ENCODE results near the gene KLHL22.
"Not testable (repeated sequence)": the region's sequence is repeated elsewhere in the genome, so short reads cannot be mapped to it uniquely, and the experiment has no call there.

Gene KLHL22

DNA sequence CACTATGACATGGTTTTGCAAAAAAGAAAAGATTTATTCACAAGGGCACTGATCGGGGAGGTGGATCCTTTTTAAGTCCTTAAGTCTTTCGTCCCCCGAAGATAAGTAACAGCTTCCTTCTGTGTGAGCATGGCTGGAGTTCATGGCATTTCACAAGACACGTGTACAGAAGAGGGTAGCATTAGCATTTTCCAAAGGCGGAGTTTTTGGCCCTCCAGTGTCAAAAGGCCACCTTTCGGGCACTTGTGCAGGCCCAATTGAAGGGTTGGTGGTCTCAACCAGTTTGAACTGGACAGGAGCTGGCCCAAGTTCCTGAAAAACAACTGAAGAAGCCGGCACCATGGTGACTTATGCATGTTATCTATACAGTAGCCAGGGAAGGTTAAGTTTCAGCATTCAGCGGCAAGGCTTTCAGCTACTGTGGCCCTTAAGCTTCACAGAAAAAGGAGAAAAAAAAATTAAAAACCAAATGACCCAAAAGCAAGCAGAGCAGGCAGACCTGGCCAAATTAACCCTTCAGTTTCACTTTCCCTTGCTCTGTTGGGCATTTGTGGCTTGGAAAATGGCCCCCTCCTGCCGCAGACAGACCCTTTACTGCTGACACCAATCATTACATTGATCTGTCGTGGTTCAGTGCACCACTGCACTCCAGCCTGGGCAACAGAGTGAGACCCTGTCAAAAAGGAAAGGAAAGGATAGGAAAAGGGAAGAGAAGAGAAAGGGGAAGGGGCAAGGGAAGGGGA is 83.0 kb downstream of the KLHL22 start:
- no peaks in the 10 kb centered on the region for H3K27me3 Mint-ChIP-seq
- no peaks in the 10 kb centered on the region for H3K36me3 Mint-ChIP-seq (ENCODE audit: low read depth)
- H3K4me3 Mint-ChIP-seq = no peak overlapping the region
- H3K27ac Mint-ChIP-seq = no peak overlapping the region
- no peaks in the 10 kb centered on the region for H3K4me1 Mint-ChIP-seq (ENCODE audit: low read depth)
- no peaks in the 10 kb centered on the region for H3K9me3 Mint-ChIP-seq

GRCh38 chr22:20409385-20409784 is 86.2 kb downstream of the KLHL22 start:
- H3K27ac Mint-ChIP-seq; H3K4me1 Mint-ChIP-seq (ENCODE audit: low read depth); H3K9me3 Mint-ChIP-seq; H3K27me3 Mint-ChIP-seq; H3K4me3 Mint-ChIP-seq: not testable (repeated sequence)
- peaks cover 19% of the 10 kb centered on the region for H3K36me3 Mint-ChIP-seq (ENCODE audit: low read depth)

GRCh38 chr22:20408891-20409290 is 86.7 kb downstream of the KLHL22 start:
- Mint-ChIP-seq H3K4me3 (no peak overlapping the region), H3K9me3 (no peaks in the 10 kb centered on the region), H3K27me3 (no peaks in the 10 kb centered on the region), H3K27ac (no peak overlapping the region), H3K4me1 (ENCODE audit: low read depth) (peaks cover under 1% of the 10 kb centered on the region), H3K36me3 (ENCODE audit: low read depth) (peaks cover 21% of the 10 kb centered on the region)

- peaks cover 30% of the 10 kb centered on the region for H3K36me3 Mint-ChIP-seq (ENCODE audit: low read depth)
- peaks cover 3% of the 10 kb centered on the region for H3K4me1 Mint-ChIP-seq (ENCODE audit: low read depth)
- no peaks in the 10 kb centered on the region for H3K27me3 Mint-ChIP-seq
- H3K9me3 Mint-ChIP-seq = no peaks in the 10 kb centered on the region
- H3K4me3 Mint-ChIP-seq = no peak overlapping the region
- no peak overlapping the region for H3K27ac Mint-ChIP-seq
These were observed 87.8 kb downstream of the KLHL22 start for GRCh38 chr22:20407829-20408228.

- H3K27me3 Mint-ChIP-seq = no peaks in the 10 kb centered on the region
- no peaks in the 10 kb centered on the region for H3K9me3 Mint-ChIP-seq
- no peak overlapping the region for H3K4me3 Mint-ChIP-seq
- H3K27ac Mint-ChIP-seq = no peak overlapping the region
- H3K36me3 Mint-ChIP-seq (ENCODE audit: low read depth) = peaks cover 30% of the 10 kb centered on the region
- peaks cover 3% of the 10 kb centered on the region for H3K4me1 Mint-ChIP-seq (ENCODE audit: low read depth)
These were observed 88.7 kb downstream of the KLHL22 start for GRCh38 chr22:20406686-20407408.

DNA sequence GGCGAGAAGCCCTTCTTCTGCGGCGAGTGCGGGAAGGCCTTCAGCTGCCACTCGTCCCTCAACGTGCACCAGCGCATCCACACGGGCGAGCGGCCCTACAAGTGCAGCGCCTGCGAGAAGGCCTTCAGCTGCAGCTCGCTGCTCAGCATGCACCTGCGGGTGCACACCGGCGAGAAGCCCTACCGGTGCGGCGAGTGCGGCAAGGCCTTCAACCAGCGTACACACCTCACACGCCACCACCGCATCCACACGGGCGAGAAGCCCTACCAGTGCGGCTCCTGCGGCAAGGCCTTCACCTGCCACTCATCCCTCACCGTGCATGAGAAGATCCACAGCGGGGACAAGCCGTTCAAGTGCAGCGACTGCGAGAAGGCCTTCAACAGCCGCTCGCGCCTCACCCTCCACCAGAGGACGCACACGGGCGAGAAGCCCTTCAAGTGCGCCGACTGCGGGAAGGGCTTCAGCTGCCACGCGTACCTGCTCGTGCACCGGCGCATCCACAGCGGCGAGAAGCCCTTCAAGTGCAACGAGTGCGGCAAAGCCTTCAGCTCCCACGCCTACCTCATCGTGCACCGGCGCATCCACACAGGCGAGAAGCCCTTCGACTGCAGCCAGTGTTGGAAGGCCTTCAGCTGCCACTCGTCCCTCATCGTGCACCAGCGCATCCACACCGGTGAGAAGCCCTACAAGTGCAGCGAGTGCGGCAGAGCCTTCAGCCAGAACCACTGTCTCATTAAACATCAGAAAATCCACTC is 89.5 kb downstream of the KLHL22 start:
- Mint-ChIP-seq H3K9me3 (no peaks in the 10 kb centered on the region), H3K4me3 (no peak overlapping the region), H3K27ac (no peak overlapping the region), H3K36me3 (ENCODE audit: low read depth) (peaks cover 30% of the 10 kb centered on the region), H3K4me1 (ENCODE audit: low read depth) (peaks cover 3% of the 10 kb centered on the region), H3K27me3 (no peaks in the 10 kb centered on the region)

- Mint-ChIP-seq H3K9me3 (no peaks in the 10 kb centered on the region), H3K27ac (no peak overlapping the region), H3K4me1 (ENCODE audit: low read depth) (peaks cover 3% of the 10 kb centered on the region), H3K4me3 (no peak overlapping the region), H3K36me3 (ENCODE audit: low read depth) (peaks cover 30% of the 10 kb centered on the region), H3K27me3 (no peaks in the 10 kb centered on the region)
These were observed 90.2 kb downstream of the KLHL22 start for GRCh38 chr22:20405291-20405930.

DNA sequence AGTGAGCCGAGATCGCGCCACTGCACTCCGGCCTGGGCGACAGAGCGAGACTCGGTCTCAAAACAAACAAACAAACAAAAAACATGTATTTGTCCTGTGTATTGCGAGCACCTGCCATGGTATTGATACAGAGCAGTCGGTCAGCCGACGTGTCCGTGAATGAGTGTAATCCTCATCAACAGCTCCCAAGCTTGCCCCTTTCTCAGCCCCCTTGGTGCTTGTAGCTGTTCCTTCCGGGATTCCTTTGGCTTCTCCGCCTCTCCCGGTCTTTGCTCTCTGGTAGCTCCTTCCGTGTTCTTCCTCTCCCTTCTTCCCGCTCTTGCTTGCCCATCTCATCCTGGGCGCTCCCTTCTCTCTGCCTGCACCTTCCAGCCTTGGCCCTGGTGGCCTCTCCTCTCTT is 90.7 kb downstream of the KLHL22 start:
- H3K27ac Mint-ChIP-seq = no peak overlapping the region
- peaks cover 3% of the 10 kb centered on the region for H3K4me1 Mint-ChIP-seq (ENCODE audit: low read depth)
- H3K27me3 Mint-ChIP-seq = no peaks in the 10 kb centered on the region
- H3K36me3 Mint-ChIP-seq (ENCODE audit: low read depth) = peaks cover 30% of the 10 kb centered on the region
- no peaks in the 10 kb centered on the region for H3K9me3 Mint-ChIP-seq
- no peak overlapping the region for H3K4me3 Mint-ChIP-seq

DNA sequence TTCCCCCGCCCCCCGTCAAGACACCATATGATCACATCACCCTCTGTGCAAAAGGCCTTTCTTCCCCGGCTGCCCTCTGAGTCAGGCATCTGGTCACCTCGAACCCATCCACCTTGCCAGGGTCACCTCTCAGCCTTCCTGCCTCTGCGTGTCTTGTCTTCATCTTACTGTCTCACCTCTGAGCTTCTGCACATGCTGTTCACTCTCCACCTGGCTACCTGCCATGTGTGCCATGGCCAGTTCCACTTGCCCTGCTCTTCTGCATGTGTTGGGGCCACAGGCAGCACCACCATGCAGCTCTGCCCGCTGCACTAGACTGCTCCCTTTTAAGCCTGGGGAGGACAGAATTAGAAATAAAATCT is 91.8 kb downstream of the KLHL22 start:
- H3K27ac Mint-ChIP-seq = no peak overlapping the region
- H3K36me3 Mint-ChIP-seq (ENCODE audit: low read depth) = peaks cover 33% of the 10 kb centered on the region
- no peaks in the 10 kb centered on the region for H3K27me3 Mint-ChIP-seq
- H3K4me1 Mint-ChIP-seq (ENCODE audit: low read depth) = peaks cover 3% of the 10 kb centered on the region
- no peak overlapping the region for H3K4me3 Mint-ChIP-seq
- no peaks in the 10 kb centered on the region for H3K9me3 Mint-ChIP-seq

DNA sequence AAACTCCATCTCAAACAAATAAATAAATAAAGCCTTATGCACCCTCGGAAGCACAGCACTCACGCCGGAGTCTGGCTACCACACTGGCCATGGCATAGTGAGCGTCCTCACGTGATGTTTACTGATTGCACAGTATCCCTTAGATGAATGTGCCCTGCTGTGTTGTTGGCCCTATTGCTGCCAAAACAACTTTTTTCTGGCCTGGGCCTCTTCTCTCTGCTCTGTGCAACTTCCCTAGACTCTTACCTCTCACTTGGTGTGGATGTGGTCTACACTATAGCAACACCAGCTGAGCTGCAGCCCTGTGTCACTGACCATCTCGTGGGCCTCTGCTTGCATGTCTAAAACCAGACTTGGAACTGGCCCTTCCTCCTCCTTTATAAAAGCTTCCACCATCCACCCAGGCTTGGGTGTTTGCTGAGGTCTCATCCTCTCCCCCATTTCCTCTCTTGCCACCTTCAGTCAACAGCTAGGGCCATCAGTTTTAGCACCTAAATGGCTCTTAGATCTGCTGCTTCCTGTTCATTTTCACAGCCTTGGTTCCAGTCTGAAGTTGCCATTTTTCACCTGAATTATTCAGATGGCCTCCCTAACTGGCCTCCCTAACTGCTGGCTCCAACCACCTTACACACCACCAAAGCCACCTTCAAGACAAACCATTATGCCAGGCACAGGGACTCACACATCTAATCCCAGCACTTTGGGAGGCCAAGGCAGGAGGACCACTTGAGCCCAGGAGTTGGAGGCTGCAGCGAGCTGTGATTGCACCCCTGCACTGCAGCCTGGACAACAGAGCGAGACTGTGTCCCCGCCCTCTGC is 92.4 kb downstream of the KLHL22 start:
- no peaks in the 10 kb centered on the region for H3K27me3 Mint-ChIP-seq
- H3K36me3 Mint-ChIP-seq (ENCODE audit: low read depth) = peaks cover 33% of the 10 kb centered on the region
- no peak overlapping the region for H3K27ac Mint-ChIP-seq
- H3K9me3 Mint-ChIP-seq = no peaks in the 10 kb centered on the region
- H3K4me1 Mint-ChIP-seq (ENCODE audit: low read depth) = peaks cover 3% of the 10 kb centered on the region
- H3K4me3 Mint-ChIP-seq = no peak overlapping the region

GRCh38 chr22:20401376-20402014 is 94.1 kb downstream of the KLHL22 start:
- Mint-ChIP-seq H3K27me3 (no peaks in the 10 kb centered on the region), H3K27ac (no peak overlapping the region), H3K36me3 (ENCODE audit: low read depth) (peaks cover 30% of the 10 kb centered on the region), H3K9me3 (no peaks in the 10 kb centered on the region), H3K4me1 (ENCODE audit: low read depth) (peaks cover 6% of the 10 kb centered on the region), H3K4me3 (no peak overlapping the region)

- no peaks in the 10 kb centered on the region for H3K27me3 Mint-ChIP-seq
- no peak overlapping the region for H3K4me3 Mint-ChIP-seq
- peaks cover 25% of the 10 kb centered on the region for H3K36me3 Mint-ChIP-seq (ENCODE audit: low read depth)
- peaks cover 13% of the 10 kb centered on the region for H3K4me1 Mint-ChIP-seq (ENCODE audit: low read depth)
- H3K9me3 Mint-ChIP-seq = no peaks in the 10 kb centered on the region
- H3K27ac Mint-ChIP-seq = no peak overlapping the region
These were observed 94.8 kb downstream of the KLHL22 start for GRCh38 chr22:20400606-20401375.

DNA sequence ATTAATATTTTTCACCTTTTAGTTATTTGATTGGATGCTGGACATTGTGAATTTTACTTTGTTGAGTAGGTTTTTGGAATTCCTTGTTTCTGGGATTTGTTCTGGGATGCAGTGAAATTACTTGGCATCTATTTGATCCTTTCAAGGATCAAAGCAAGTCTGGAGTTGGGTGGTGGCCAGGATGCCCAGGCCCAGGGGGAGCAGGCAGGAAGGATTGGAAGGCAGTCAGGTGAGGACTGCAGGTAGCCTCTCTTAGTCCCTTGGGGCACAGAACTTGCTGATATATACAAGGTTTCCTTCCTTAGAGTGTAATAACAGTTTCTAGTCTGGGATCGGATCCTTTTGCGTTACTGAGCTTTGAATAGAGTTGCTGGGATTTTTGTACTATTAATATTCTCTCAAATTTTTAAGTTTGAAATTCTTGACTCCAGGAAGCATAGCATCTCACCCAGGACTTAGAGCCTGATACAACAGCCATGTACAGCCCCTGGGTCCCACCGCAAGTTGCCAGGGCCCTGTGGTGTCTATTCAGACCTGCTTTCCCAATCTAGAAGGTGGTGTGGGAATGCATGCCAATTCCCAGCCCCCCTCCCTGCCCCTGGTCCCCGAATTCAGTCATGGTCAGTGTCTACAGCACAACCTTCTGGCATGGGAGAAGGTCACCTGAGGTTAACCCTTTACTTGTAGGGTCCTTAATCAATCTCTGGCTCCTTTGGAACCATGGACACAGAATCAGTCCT is 95.6 kb downstream of the KLHL22 start:
- H3K4me3 Mint-ChIP-seq = no peak overlapping the region
- H3K36me3 Mint-ChIP-seq (ENCODE audit: low read depth) = peaks cover 23% of the 10 kb centered on the region
- H3K27ac Mint-ChIP-seq = no peak overlapping the region
- no peaks in the 10 kb centered on the region for H3K27me3 Mint-ChIP-seq
- no peaks in the 10 kb centered on the region for H3K9me3 Mint-ChIP-seq
- H3K4me1 Mint-ChIP-seq (ENCODE audit: low read depth) = peaks cover 20% of the 10 kb centered on the region

Data from stimulated activated naive CD8-positive, alpha-beta T cell treated with anti-CD3 and anti-CD28 coated beads, Interleukin-15, Interleukin-2, amounts not matched to agents 100 ng/mL and 50 ng/mL, for 24 hours (primary cell).